ENCODE measurements around the gene TLE1.

The TLE1 gene

DNA sequence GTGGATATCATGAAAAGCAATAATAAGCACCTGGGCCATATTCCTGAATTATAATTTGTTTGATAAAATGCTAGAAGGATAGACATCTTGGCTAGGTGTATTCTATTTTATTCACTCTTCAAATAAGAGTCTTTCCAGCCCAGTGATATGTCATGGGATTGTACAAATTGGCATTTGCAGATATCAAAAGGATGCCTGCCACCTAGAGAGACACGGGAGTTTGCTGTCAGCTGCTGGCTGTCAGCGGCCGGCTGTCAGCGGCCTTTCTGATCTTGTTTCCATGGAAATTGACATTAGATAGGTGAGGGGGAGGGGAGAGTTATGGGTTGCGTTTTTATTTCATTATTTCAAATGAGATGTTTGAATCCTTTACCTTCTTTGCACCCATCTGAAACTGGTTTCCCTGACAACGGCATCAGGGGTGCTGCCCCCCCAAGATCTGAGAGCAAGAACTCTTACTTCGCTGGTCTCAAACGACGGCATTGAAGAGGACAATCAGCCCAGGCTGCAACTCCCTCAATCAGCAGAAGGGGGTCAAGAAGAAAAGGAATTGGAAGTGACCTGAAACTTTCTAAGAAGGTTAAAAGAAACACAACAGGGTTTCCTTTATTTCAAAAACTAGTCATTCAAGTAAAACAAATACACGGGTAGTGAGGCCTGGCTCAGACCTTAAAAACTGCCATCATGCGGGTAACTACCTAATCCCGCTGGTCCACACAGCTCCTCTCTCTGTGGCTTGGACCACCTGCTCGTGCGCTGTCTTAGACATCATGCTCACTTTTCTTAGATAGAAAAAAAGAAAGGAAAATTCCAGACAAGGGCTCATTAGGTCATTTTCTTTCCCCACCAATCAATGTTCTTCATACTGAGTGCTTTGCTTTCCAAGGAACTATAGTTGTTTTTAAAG lies 115.7 kb downstream of the TLE1 start:
- no peak for DNase-seq (ENCODE audit: low read depth)

DNA sequence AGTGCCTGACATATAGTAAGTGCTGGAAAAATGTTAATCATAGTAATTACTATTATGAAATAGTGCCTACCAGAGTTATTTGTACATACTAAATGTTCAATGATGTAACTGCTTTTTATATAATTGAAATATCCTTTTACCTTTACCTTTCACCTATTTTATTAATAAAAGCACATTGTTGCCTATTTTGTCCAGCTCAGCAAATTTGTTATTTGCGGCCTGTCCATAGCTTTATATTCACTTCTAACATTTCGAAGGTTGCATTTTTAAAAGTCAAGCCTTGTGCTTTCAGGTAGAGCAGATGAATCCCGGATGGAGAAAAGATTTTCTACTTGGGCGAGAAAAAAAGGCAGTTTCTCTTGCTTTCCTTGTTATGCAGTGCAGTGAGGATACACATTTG lies 119.3 kb downstream of the TLE1 start:
- no peak for DNase-seq (ENCODE audit: low read depth)

DNA sequence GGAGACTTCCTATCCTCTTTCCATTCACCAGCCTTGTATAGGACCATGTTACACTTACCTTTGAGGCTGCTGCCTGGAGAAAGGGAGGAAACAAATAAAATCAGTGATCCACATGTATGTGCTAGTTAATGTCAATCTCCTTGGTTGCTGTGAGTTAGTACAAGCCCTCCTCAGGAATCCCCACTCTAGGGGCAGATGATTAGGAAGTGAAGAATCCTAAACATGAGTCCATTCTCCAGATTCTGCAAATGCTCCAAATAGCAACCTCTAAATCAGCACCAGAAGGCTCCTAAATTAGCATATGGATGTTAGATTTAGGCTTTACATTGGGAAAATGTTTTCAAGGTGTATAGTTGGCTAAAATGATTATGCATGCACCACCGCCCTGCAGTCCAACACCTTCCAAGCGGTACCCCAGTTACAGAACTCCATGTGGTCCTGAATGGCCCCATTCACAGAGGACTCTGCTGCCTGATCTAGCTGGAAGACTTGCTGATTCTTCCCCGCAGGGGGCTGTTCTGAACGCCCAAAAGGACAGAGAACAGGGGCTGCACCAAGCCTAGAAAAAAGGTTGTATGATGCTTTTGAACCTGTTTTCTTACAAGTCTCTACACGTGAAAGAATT lies 123.2 kb downstream of the TLE1 start:
- DNase-seq (ENCODE audit: low read depth): no peak

DNA sequence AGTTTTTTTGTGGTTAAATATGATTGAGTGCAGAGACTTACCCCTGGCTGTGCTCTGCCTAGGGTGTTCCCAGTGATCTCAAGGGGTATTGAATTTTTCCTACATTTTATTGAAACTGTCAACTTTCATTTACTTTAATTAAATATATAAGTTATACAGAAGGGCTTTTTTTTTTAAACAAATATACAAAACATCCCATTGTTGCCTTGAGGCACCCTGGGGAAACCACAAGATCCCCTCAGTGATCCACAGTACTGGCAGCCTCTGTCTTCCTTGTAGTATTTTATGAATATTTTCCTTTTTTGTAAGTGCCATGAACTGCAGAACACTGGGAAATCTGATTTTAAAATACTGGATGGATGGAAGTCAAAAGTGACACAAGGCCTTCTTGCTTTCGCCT lies 123.7 kb downstream of the TLE1 start:
- DNase-seq (ENCODE audit: low read depth): no peak

DNA sequence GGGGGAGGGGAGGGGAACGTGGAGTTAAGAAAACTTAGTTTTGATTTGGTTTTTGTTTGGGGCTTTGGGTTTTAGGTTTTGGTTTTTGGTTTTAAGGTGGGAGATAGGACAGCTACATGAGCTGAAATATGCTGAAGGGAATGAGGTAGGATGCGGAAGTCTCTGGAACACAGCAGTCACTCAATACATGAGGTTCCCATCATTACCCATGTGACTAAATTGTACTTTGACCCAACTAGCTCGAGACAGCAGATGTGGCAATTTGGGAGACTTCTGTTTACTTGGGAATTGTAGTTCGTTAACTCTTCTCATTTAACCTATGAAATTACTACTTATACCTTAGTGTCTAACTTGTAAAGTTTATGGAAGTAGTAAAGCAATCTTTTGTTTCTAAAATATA lies 124.2 kb downstream of the TLE1 start:
- DNase-seq (ENCODE audit: low read depth): no peak

DNA sequence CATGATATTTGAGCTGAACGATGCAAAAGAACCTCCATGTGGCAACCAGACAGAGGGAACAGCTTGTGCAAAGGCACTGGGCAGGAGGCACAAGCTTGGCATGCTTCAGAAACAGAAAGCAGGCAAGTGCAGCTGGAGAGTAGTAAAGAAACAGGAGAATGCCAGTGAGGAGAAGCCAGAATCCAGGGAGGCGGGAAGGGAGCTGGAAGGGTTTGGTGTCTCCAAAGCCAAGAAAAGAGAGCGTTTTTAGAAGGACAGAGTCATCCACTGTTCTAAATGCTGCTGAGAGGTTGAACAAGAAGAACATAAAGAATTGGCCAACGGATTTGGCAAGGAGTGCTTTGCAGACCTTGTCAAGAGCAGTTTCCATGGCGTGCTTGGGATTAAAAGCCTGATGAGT lies 124.7 kb downstream of the TLE1 start:
- no peak for DNase-seq (ENCODE audit: low read depth)

DNA sequence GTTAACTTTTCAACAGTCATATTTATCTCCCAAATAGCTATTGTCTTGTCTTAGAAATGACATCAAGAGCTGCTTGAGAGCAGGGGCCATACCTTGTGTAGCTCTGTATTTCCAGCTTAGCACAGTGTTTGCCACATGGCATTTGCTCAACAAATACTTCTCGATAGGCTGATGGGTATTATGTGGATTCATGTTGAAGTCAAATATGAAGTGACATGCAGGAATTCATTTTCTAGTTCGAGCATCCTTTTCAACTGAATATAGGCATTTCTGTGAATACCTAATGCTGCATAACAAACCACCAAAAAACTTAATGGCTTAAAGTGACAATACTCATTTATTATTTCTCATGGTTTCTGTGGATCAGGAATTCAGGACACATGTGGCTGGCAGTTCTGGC lies 125.6 kb downstream of the TLE1 start:
- no peak for DNase-seq (ENCODE audit: low read depth)

DNA sequence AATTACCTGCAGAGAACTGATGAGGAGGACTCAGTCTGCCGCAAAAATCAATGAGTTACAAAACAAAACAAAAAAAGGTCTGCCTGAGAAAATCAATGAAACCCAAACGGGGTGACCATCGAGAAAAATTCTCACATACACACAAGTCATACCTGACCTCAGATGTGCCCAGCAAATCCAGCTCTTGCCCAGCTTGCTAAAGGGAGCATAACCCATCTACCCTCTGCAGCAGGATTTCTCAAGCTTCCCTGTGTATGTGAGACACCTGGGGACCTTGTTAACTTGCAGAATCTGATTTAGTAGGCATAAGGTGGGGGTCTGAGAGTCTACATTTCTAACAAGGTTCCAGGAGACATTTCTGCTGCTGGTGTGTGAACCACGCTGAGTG lies 126.3 kb downstream of the TLE1 start:
- no peak for DNase-seq (ENCODE audit: low read depth)

DNA sequence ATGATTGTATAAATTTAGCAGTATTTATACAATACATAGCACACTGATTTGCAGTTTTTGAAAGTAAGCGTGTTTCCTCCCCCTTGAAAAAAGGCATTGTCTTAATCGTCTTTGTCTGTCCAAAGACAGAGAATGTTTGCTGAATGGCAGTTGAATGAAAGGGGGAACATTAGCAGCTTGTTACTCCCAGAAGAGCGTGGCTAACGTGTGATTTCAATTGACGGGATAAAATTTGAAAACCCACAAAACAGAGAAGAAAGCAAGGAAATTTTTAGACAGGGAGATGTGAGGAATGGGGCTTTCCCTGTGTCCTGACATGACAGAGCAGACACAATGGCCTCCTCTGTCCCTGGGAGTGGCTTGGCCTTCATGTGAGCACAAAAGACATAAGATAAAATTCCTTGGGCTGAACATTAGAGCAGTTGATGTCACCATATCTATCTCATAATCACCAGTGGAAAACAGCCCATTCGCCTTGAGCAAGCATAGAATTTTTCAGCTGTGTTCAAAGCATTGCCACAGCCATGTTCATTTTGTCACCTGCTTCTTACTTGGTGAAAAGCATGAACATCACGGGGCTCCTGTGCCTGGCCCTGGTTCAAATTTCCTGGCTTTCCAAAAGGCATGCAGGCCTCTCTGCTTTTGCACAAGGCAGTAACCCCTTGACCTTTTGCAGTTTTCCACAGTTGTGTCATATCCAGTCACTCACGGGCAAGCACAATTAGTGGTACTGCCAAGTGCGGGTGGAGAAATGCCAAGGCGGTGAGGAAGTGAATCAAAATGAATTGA lies 126.9 kb downstream of the TLE1 start:
- DNase-seq (ENCODE audit: low read depth): peak; percentile 92

DNA sequence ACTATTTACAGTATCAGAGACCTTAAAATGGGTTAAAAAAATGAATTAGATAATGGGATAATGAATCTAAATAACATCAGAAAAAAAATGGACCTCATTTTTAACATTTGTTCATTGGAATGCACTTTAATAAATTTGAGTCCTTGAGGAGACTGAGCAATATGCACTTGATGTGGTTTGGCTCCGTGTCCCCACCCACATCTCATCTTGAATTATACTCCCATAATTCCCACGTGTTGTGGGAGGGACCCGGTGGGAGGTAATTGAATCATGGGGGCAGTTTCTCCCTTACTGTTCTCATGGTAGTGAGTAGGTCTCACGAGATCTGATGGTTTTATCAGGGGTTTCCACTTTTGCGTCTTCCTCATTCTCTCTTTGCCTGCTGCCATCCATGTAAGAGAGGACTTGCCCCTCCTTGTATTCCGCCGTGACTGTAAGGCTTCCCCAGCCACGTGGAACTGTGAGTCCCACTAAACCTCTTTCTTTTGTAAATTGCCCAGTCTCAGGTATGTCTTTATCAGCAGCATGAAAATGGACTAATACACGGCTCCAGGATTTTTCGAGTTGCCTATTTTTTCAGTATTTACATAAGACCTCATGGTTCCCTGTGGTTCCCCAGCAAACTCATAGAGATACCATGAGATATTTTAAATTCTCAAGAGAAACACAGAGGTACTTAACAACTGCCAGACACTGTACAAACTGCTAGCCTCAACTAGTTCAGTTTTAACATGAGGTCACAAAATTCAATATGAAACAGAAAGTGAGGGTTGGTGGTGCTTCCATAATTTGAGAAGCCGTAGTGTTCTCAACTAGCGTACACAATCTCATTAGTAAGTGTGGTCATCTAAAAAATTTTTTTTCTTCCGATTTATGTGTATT lies 128.3 kb downstream of the TLE1 start:
- DNase-seq (ENCODE audit: low read depth): no peak

DNA sequence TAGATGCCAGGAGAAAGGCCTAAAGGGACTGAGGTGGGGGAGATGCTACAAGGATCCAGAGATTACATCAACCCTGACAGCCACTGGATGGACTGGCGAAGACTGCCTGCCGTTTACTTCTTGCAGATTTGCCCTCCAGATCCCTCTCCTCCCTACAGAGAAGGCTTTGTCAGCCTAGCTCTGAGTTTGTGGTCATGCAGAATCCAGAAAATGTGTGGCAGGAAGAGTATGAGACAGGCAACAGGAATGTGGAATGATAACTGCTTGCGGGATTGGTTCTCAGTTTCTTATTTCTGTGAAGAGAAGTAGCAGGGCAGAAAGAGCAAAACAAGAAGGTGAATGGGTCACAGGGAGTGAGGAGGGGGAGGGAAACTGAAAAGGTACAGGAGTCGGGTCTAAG lies 129.6 kb downstream of the TLE1 start:
- peak; percentile 81 for DNase-seq (ENCODE audit: low read depth)

DNA sequence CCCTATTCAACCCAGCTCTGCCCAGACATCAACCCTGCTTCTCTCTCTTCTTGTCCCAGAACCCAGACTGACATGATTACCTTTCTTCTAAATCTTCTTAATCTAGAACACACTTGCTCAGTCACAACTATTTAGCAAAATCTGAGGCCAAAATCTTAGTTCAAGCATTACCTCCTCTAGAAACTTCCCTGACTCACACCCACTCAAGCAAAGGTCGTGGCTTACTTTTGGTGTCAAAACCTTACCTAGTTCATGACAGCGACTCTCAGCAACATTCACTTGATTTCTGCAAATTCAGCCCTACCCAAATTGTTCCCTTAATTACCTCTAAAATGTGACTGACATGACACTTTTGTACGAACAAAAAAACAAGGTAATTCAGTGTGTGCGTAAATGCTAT lies 130.2 kb downstream of the TLE1 start:
- DNase-seq (ENCODE audit: low read depth): no peak

DNA sequence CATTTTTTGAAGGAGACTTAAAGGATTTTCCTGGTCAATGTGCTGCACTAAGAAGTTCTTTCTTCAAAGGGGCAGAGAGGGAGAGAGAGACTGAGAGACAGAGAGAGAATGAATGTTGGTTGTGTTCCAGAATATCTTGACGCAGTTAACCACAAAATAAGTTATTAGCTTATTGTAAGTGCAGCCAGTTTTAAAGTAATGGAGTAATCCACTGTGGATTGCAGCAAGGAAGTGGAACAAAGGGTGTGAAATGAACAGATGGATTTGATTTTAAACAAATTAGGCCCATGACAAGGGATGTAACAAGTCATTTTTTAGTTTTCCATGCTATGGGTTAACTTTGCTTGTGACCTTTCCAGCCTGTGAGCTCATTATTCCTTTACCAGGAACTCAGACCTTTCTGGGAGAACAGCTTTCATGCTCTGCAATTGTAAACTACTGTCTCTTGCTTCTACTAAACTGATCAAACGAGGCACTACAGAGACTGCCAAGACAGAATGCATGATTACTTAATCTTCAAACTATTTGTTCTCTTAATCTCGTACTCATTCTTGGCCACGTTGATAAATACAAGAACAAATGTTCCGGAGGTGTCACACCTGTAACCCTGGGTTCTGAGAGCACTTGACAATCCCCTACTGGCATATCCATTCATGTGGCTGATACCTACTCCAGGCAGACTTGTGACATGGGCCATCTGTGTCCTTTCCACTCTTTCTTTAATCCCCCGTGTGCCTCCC lies 131.1 kb downstream of the TLE1 start:
- no peak for DNase-seq (ENCODE audit: low read depth)

DNA sequence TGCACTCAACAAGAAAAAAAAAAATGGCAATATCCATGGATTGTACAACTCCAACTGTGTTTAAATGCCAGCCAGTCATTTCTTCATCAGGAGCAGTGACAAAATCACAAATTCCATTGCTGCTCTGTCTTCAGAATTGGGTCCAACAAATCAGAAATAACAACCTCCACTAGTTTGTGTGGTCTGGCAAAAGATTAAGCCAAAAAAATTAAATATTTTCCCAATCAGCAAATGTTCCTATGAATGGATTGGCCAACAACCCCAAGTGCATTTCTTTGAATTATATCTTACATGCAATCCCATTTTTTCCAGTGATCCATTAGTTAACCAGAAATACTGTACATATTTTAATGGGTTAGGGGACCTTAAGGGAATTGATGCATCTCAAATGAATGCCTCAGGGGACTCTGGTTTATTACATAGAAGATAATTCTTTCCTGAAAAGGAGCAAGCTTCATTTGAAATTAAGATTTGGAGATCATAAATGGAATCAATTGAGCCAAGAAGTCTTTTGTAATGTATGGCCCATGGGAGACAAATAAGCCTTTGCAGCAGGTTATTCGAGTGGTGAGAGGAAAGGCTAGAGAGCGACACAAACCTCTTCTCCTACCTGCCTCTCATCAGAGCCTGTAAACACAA lies 131.8 kb downstream of the TLE1 start:
- DNase-seq (ENCODE audit: low read depth): no peak

DNA sequence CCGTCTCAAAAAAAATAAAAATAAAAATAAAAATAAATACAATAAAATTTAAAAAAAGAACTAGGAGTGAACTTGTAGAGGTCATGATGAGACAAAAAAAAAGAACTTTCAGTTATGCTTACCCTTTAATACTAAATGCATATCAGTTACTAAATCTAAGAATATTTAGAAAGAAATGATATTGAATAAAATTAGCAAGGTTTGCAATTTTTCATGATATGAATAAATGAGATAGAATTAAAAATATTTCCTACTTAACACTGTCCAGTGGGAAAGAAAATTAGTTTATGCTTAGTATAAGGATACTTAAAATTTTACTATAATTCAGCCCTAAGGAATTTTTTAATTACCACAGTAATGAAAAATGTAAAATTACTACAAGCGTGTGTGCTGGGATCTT lies 132.4 kb downstream of the TLE1 start:
- DNase-seq (ENCODE audit: low read depth): no peak

DNA sequence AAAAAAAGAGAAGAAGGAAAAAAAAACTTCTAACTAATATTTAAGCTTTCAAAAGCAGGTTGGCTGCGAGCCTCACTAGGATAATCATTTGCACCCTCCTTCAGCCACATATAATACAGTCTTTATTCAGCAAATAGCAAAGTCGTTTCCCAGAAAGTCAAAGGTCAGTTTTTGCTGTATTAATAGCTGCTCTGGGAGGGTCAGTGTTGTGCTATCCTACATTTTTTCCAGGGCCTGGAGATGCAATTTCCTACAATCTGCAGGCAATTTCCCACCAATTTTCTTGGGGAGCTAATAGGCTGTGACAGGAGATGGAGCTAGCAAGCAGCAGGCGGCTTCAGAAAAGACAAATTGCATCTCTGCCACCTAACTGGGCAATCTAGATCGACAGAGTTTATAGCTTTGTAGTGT lies 136.8 kb downstream of the TLE1 start:
- DNase-seq (ENCODE audit: low read depth): no peak

DNA sequence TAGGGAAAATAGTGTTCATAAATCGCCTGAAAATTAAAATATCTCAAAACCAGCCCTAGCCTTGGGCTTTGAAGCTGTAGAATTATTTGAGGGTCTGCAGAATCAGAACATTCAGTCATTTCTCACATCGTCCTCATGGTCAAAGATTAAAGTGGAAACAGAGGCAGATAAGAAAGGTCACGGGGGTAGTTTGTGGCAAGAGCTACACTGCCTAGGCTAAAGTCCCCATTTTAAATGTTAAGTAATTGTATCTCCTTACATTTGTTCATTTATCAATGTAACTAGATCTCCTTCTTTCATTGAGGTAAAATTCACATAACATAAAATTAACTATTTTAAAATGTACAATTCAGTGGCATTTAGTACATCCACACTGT lies 139.2 kb downstream of the TLE1 start:
- no peak for DNase-seq (ENCODE audit: low read depth)

DNA sequence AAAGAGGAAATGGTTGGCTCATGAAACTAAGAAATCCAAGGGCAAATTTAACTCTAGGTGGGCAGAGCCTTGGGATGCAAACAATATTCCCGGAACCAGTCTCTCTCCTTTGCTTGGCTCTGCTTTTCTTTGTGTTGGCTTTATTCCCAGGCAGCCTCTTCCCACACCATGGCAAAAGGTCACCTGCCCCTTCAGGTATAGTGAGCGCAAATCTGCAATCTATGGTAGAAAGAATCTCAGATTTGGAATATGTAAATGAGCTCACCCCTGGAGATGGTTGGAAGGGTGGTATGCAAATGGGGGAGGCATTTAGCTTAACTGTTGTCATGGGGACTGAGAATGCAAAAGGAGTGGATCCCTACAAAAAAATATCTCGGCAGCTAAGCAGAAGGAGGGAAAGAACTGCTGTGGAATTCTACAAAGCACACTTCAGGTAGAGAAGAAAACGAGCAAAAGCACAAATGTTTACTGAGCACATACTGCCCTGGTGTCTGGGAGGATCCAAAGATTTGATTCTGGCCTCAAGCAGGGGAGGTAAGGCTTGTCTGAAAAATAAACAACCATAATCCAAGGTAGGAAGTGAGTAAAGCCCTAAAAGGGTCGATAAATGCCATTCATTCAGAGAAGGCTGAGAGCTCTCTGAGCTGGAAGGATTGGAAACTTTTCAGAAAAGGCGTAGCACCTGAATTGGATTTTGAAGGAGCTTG lies 139.7 kb downstream of the TLE1 start:
- no peak for DNase-seq (ENCODE audit: low read depth)

DNA sequence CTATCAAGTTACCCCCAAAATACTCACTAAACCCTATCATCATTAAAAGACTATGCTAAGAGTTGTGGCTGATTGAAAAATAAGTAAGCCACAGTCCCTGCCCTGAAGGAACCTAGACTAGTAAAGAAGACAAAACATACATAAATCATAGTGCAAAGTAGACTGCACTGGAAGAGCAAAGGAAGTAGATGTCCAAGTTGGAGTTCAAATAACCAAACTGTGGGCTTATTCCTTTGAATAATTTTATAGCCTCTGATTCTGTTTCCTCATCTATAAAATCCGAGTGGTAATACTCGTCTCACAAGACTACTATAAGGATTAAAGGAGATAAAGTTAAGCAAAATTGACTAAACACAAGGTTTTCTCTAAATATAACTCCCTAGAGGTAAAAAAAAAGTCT lies 140.4 kb downstream of the TLE1 start:
- no peak for DNase-seq (ENCODE audit: low read depth)

DNA sequence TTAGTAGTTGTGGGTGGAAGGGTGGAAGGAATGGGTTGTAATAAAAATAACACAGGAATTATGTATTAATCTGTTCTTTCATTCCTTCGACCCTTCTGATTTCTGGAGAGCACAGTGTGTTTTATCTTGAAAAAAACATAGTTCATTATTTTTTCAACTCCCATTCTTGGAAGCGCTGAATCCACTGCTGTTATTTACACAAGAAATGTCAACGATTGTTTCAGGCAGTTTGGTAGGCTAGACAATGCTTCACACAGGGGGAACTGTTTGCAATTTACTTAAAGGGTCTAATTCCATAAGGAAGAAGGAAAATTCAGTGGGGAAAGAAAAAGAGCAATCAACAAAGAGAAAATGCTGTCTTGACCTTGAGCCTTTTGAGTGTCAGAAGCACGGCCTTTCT lies 142.9 kb downstream of the TLE1 start:
- DNase-seq (ENCODE audit: low read depth): no peak
